SJSA1 (cell line): Measurements from ENCODE around the gene IFT80. TPM values are rescaled to one million over a fixed set of nuclear protein-coding genes. Genes with fewer than 3 reads are reported as not detected.
"Not testable (repeated sequence)": the region's sequence is repeated elsewhere in the genome, so short reads cannot be mapped to it uniquely, and the experiment has no call there.

Source experiments
- DNase-seq, 2 experiments: peaks; one replicate each; pipeline ENCODE4 v3.0.0-alpha.2; 2015 to 2020; ENCODE audit warnings: low spot score in 2 of 2, low read depth in 1 of 2
- H3K27ac ChIP-seq: fragments of 250-450 bp; sonication (Bioruptor Pico); 2 replicates; pipeline ENCODE4 v1.5.1; 2020; ENCODE audit warnings: mild to moderate bottlenecking, moderate library complexity
- H3K27me3 ChIP-seq: fragments of 250-450 bp; sonication (Bioruptor Pico); replicated peaks from 2 replicates; pipeline ENCODE4 v1.5.1; 2020; ENCODE audit warnings: mild to moderate bottlenecking, moderate library complexity
- H3K36me3 ChIP-seq: fragments of 250-450 bp; sonication (Bioruptor Pico); 2 replicates; pipeline ENCODE4 v1.5.1; 2020; ENCODE audit warnings: mild to moderate bottlenecking
- H3K4me1 ChIP-seq: fragments of 250-450 bp; sonication (Bioruptor Pico); replicated peaks from 2 replicates; pipeline ENCODE4 v1.6.1; 2021; ENCODE audit warnings: mild to moderate bottlenecking
- H3K4me3 ChIP-seq: fragments of 250-450 bp; sonication (Bioruptor Pico); 2 replicates; pipeline ENCODE4 v1.5.1; 2020; ENCODE audit warnings: mild to moderate bottlenecking
- H3K9me3 ChIP-seq: fragments of 250-450 bp; sonication (Bioruptor Pico); replicated peaks from 2 replicates; pipeline ENCODE4 v1.5.1; 2020; ENCODE audit warnings: mild to moderate bottlenecking
- total RNA-seq: library from RNA; depleted of rRNA; stranded (reverse); fragments of >200 nt; shearing (Covaris generic); gene quantifications from 2 replicates; pipeline ENCODE4 v1.2.3, GENCODE V29; 2014

Gene IFT80
- total RNA-seq, 1 experiment from 2014 or later: 26.9 TPM

- no peak for DNase-seq
- Histone ChIP-seq H3K27me3 (no peaks in the 10 kb centered on the region), H3K27ac (no peak overlapping the region), H3K36me3 (no peaks in the 10 kb centered on the region), H3K9me3 (no peaks in the 10 kb centered on the region), H3K4me3 (no peak overlapping the region), H3K4me1 (no peaks in the 10 kb centered on the region)
Measured at GRCh38 chr3:160253298-160253697, 145.7 kb downstream of the IFT80 start.

- Histone ChIP-seq H3K4me3 (no peak overlapping the region), H3K9me3 (no peaks in the 10 kb centered on the region), H3K36me3 (no peaks in the 10 kb centered on the region)
Measured at GRCh38 chr3:160247766-160248165, 151.3 kb downstream of the IFT80 start.

GRCh38 chr3:160245261-160245800 is 153.7 kb downstream of the IFT80 start:
- Histone ChIP-seq H3K27me3 (no peaks in the 10 kb centered on the region), H3K4me3 (no peak overlapping the region), H3K36me3 (no peaks in the 10 kb centered on the region), H3K9me3 (no peaks in the 10 kb centered on the region), H3K4me1 (no peaks in the 10 kb centered on the region), H3K27ac (no peak overlapping the region)
- no peak for DNase-seq

More at GRCh38 chr3:160247766-160248165, 151.3 kb downstream of the IFT80 start:
- Histone ChIP-seq H3K27ac (no peak overlapping the region), H3K27me3 (no peaks in the 10 kb centered on the region), H3K4me1 (no peaks in the 10 kb centered on the region)
- DNase-seq: no peak

- not testable (repeated sequence) for H3K36me3 ChIP-seq, H3K9me3 ChIP-seq, H3K27me3 ChIP-seq, DNase-seq, H3K4me3 ChIP-seq, H3K27ac ChIP-seq, H3K4me1 ChIP-seq
Measured at GRCh38 chr3:160240719-160241118, 158.3 kb downstream of the IFT80 start.

GRCh38 chr3:160232014-160232413 is 167.0 kb downstream of the IFT80 start:
- no peak for DNase-seq
- Histone ChIP-seq H3K4me3 (no peak overlapping the region), H3K36me3 (no peaks in the 10 kb centered on the region)

GRCh38 chr3:160227419-160227818 is 171.6 kb downstream of the IFT80 start:
- Histone ChIP-seq H3K36me3 (0 out of 2 replicates have a peak, but pooled peaks cover 4% of the 10 kb centered on the region), H3K27me3 (peaks cover 63% of the 10 kb centered on the region), H3K4me3 (no peak overlapping the region), H3K4me1 (peaks cover 17% of the 10 kb centered on the region), H3K27ac (no peak overlapping the region), H3K9me3 (0 out of 2 replicates have a peak, but pooled peaks cover 6% of the 10 kb centered on the region)
- DNase-seq: no peak

More at GRCh38 chr3:160232014-160232413, 167.0 kb downstream of the IFT80 start:
- Histone ChIP-seq H3K27ac (no peak overlapping the region), H3K4me1 (no peaks in the 10 kb centered on the region), H3K9me3 (no peaks in the 10 kb centered on the region), H3K27me3 (peaks cover 29% of the 10 kb centered on the region)

- peak overlapping the region; percentile 46 for H3K4me3 ChIP-seq
- H3K9me3 ChIP-seq: 0 out of 2 replicates have a peak, but pooled peaks cover 6% of the 10 kb centered on the region
- peaks cover 61% of the 10 kb centered on the region for H3K27me3 ChIP-seq
- peak in 1 of 2 experiments; percentile 4 for DNase-seq
- H3K36me3 ChIP-seq: 0 out of 2 replicates have a peak, but pooled peaks cover 4% of the 10 kb centered on the region
- no peak overlapping the region for H3K27ac ChIP-seq
- peaks cover 17% of the 10 kb centered on the region for H3K4me1 ChIP-seq
Measured at GRCh38 chr3:160226026-160226907, 172.8 kb downstream of the IFT80 start.

GRCh38 chr3:160225176-160226025 is 173.6 kb downstream of the IFT80 start, which contains the start of gene C3orf80:
TSS of gene C3orf80 (plus strand) at chr3:160225422. CDS start at chr3:160225636, 214 bp downstream.
- peak; percentile 48 to 50 for DNase-seq
- Histone ChIP-seq H3K4me1 (peaks cover 17% of the 10 kb centered on the region), H3K4me3 (peak within 1 kb of the TSS; percentile 46), H3K9me3 (0 out of 2 replicates have a peak, but pooled peaks cover 6% of the 10 kb centered on the region), H3K27me3 (peaks cover 60% of the 10 kb centered on the region), H3K36me3 (0 out of 2 replicates have a peak, but pooled peaks cover 4% of the 10 kb centered on the region), H3K27ac (no peak within 1 kb of the TSS)

- Histone ChIP-seq H3K27me3 (peaks cover 61% of the 10 kb centered on the region), H3K9me3 (0 out of 2 replicates have a peak, but pooled peaks cover 6% of the 10 kb centered on the region), H3K36me3 (0 out of 2 replicates have a peak, but pooled peaks cover 4% of the 10 kb centered on the region), H3K4me3 (no peak overlapping the region), H3K4me1 (peaks cover 17% of the 10 kb centered on the region), H3K27ac (no peak overlapping the region)
- no peak for DNase-seq
Measured at GRCh38 chr3:160224811-160225175, 174.2 kb downstream of the IFT80 start.

GRCh38 chr3:160224256-160224655 is 174.8 kb downstream of the IFT80 start:
- Histone ChIP-seq H3K4me3 (no peak overlapping the region), H3K27ac (no peak overlapping the region), H3K9me3 (0 out of 2 replicates have a peak, but pooled peaks cover 6% of the 10 kb centered on the region), H3K36me3 (0 out of 2 replicates have a peak, but pooled peaks cover 4% of the 10 kb centered on the region), H3K27me3 (peaks cover 58% of the 10 kb centered on the region), H3K4me1 (peaks cover 17% of the 10 kb centered on the region)
- DNase-seq: no peak

GRCh38 chr3:160221019-160221418 is 178.0 kb downstream of the IFT80 start:
- H3K9me3 ChIP-seq: 0 out of 2 replicates have a peak, but pooled peaks cover 4% of the 10 kb centered on the region
- H3K27me3 ChIP-seq: peaks cover 38% of the 10 kb centered on the region
- no peak overlapping the region for H3K27ac ChIP-seq
- H3K4me3 ChIP-seq: no peak overlapping the region
- 0 out of 2 replicates have a peak, but pooled peaks cover 4% of the 10 kb centered on the region for H3K36me3 ChIP-seq
- peaks cover 11% of the 10 kb centered on the region for H3K4me1 ChIP-seq
- DNase-seq: no peak

- no peak overlapping the region for H3K27ac ChIP-seq
- no peaks in the 10 kb centered on the region for H3K9me3 ChIP-seq
- H3K4me3 ChIP-seq: no peak overlapping the region
- H3K36me3 ChIP-seq: no peaks in the 10 kb centered on the region
- DNase-seq: no peak
- peaks cover under 1% of the 10 kb centered on the region for H3K4me1 ChIP-seq
- peaks cover 31% of the 10 kb centered on the region for H3K27me3 ChIP-seq
Measured at GRCh38 chr3:160220038-160220437, 179.0 kb downstream of the IFT80 start.

- Histone ChIP-seq H3K36me3 (no peaks in the 10 kb centered on the region), H3K4me1 (no peaks in the 10 kb centered on the region), H3K27me3 (peaks cover 22% of the 10 kb centered on the region), H3K9me3 (no peaks in the 10 kb centered on the region), H3K27ac (no peak overlapping the region), H3K4me3 (no peak overlapping the region)
- no peak for DNase-seq
Measured at GRCh38 chr3:160218136-160218535, 180.9 kb downstream of the IFT80 start.
